Measurements from ENCODE around the gene FAF1.

DNA sequence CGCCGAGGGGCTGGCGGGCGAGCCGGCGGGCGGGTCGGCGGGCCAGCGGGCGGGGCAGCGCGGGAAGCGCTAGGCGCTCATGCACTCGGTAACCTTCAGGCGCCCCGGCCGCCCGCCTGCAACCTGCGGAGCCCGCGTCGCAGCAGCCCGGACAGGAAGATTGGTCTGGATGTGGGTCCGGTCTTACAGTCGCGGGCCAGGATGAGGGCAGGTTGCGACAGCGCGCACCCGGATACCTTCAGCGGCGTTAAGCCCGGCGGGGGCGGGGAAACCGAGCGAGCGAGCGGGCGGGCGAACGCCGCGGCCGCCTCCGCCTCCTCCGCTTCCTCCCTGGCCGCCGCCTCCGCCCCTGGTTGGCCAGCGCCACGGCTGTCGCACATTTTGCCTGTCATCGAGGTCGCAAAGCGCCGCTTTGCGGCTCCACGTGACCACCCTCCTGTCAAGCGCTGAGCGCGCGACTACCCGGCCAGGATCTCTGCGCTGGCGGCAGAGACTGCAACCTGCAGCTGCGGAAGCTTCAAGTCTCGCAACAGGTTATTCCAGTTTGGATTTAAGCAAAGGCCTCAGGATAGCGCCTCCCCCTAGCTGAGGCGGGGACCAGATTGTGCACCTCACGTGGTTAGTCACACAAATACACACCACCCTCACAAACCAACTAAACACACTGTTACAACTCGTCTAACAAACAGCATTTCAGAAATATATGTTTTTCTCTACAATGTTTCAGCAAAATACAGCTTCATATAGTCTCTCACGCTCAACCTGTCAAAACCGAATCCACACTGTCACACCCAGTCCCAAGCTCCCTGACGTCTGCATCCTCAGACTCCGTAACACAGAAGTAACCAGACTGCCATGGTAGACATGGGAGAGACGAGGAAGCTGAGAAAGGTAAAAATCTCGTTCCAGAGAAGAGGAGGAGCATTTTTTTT lies at the start of gene FAF1:
- TF ChIP-seq, protein P1, sequence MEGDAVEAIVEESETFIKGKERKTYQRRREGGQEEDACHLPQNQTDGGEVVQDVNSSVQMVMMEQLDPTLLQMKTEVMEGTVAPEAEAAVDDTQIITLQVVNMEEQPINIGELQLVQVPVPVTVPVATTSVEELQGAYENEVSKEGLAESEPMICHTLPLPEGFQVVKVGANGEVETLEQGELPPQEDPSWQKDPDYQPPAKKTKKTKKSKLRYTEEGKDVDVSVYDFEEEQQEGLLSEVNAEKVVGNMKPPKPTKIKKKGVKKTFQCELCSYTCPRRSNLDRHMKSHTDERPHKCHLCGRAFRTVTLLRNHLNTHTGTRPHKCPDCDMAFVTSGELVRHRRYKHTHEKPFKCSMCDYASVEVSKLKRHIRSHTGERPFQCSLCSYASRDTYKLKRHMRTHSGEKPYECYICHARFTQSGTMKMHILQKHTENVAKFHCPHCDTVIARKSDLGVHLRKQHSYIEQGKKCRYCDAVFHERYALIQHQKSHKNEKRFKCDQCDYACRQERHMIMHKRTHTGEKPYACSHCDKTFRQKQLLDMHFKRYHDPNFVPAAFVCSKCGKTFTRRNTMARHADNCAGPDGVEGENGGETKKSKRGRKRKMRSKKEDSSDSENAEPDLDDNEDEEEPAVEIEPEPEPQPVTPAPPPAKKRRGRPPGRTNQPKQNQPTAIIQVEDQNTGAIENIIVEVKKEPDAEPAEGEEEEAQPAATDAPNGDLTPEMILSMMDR (conservative IDR thresholded peaks at IDR 0.05; ENCODE audit: low read length) = peak; percentile 46; the same call in 1 of the 2 replicates
- TF ChIP-seq EZH2phosphoT487 (IDR thresholded peaks at IDR 0.05; ENCODE audit: borderline replicate concordance, low read depth, low read length) = no peak

Measured in OCI-LY7 (cell line).